HPDE6-E6E7 (cell line): ENCODE measurements around the gene MUC15.
"Not testable (repeated sequence)": the region's sequence is repeated elsewhere in the genome, so short reads cannot be mapped to it uniquely, and the experiment has no call there.

Experiments
- DNase-seq: peaks from one replicate; pipeline ENCODE4 v3.0.0; 2011; ENCODE audit warnings: missing footprints; ENCODE audit errors: extremely low spot score

MUC15 gene

GRCh38 chr11:26571861-26572654, at the start of gene MUC15:
Gene MUC15, minus strand, starts transcription at chr11:26572263. Its CDS starts 5,169 bp downstream, at chr11:26567094.
- DNase-seq, result no peak

GRCh38 chr11:26621132-26621531, 49.1 kb upstream of the MUC15 start:
- peak; percentile 80 for DNase-seq

GRCh38 chr11:26620282-26621045, 48.4 kb upstream of the MUC15 start:
- peak; percentile 11 for DNase-seq

GRCh38 chr11:26618441-26618840, 46.4 kb upstream of the MUC15 start:
- no peak for DNase-seq

GRCh38 chr11:26613759-26614158, 41.7 kb upstream of the MUC15 start:
- no peak for DNase-seq

GRCh38 chr11:26608507-26609146, 36.6 kb upstream of the MUC15 start:
- DNase-seq, result no peak

- no peak for DNase-seq
These were observed 35.9 kb upstream of the MUC15 start for GRCh38 chr11:26607725-26608506.

GRCh38 chr11:26599876-26600434, 27.9 kb upstream of the MUC15 start:
- no peak for DNase-seq

- no peak for DNase-seq
These were observed 27.4 kb upstream of the MUC15 start for GRCh38 chr11:26599425-26599824.

- DNase-seq, result no peak
These were observed 25.8 kb upstream of the MUC15 start for GRCh38 chr11:26597899-26598298.

GRCh38 chr11:26597049-26597689, 25.1 kb upstream of the MUC15 start:
- not testable (repeated sequence) for DNase-seq

- not testable (repeated sequence) for DNase-seq
These were observed 23.3 kb upstream of the MUC15 start for GRCh38 chr11:26595207-26595865.

- DNase-seq, result no peak
These were observed 21.6 kb upstream of the MUC15 start for GRCh38 chr11:26593691-26594090.

- no peak for DNase-seq
These were observed 15.0 kb upstream of the MUC15 start for GRCh38 chr11:26587073-26587472.

- no peak for DNase-seq
These were observed 12.8 kb upstream of the MUC15 start for GRCh38 chr11:26584818-26585217.

GRCh38 chr11:26583550-26583949, 11.5 kb upstream of the MUC15 start:
- DNase-seq, result peak; percentile 57

- no peak for DNase-seq
These were observed 8.9 kb upstream of the MUC15 start for GRCh38 chr11:26580929-26581328.

GRCh38 chr11:26579683-26580082, 7.6 kb upstream of the MUC15 start:
- no peak for DNase-seq

- DNase-seq, result no peak
These were observed 7.1 kb upstream of the MUC15 start for GRCh38 chr11:26578998-26579661.

GRCh38 chr11:26575946-26576345, 3.9 kb upstream of the MUC15 start:
- no peak for DNase-seq
